PFSK-1 (cell line): ENCODE results near the gene PCARE. TPM values are rescaled to one million over a fixed set of nuclear protein-coding genes. Genes with fewer than 3 reads are reported as not detected.

Source experiments
- FOXP2 ChIP-seq: optimal IDR thresholded peaks from 2 replicates; pipeline ENCODE3; 2011; ENCODE audit warnings: borderline replicate concordance, control low read depth, inconsistent platforms; ENCODE audit not compliant: insufficient read depth; ENCODE audit errors: extremely low read length, extremely low read depth
- POLR2AphosphoS5 ChIP-seq: IDR thresholded peaks from 2 replicates; pipeline ENCODE4 v1.6.1; 2012; ENCODE audit warnings: low read depth, mild to moderate bottlenecking, control low read depth, low read length, moderate library complexity
- REST ChIP-seq, 2 experiments: IDR thresholded peaks; 2 replicates each; pipeline versions ENCODE4 v1.6.1 to v1.8.0; 2011 to 2012; ENCODE audit warnings: low read depth in 2 of 2, low read length in 2 of 2, control low read depth in 1 of 2, inconsistent platforms in 1 of 2, mild to moderate bottlenecking in 1 of 2, moderate library complexity in 1 of 2; ENCODE audit not compliant: insufficient read depth in 1 of 2
- SIN3A ChIP-seq: IDR thresholded peaks from 2 replicates; pipeline ENCODE4 v1.6.1; 2012; ENCODE audit warnings: mild to moderate bottlenecking, low read length, moderate library complexity, borderline replicate concordance; ENCODE audit not compliant: insufficient read depth
- TAF1 ChIP-seq: IDR thresholded peaks from 2 replicates; pipeline ENCODE4 v1.6.1; 2012; ENCODE audit warnings: low read length, control low read depth, borderline replicate concordance; ENCODE audit not compliant: insufficient read depth
- polyA plus RNA-seq: library from polyadenylated mRNA; unstranded; fragments of >200 nt; gene quantifications from one replicate; pipeline ENCODE4 v1.2.1, GENCODE V29; 2012; ENCODE audit warnings: low read depth, missing spikeins; ENCODE audit not compliant: insufficient read length

Gene PCARE
- polyA plus RNA-seq, result not detected

GRCh38 chr2:29074411-29074810 lies at the start of gene PCARE:
Gene PCARE (minus strand): TSS chr2:29074523. CDS start chr2:29074261, 262 bp downstream.
- no peak for TF ChIP-seq FOXP2
- TF ChIP-seq SIN3A, result no peak
- no peak for TF ChIP-seq REST (IDR thresholded peaks at IDR 0.05; ENCODE audit: insufficient read depth in 1 of 2, low read depth in 2 of 2, low read length in 2 of 2)
- TF ChIP-seq TAF1, result no peak
- TF ChIP-seq POLR2AphosphoS5, result no peak

- TF ChIP-seq FOXP2 (no peak), REST (IDR thresholded peaks at IDR 0.05; ENCODE audit: insufficient read depth in 1 of 2, low read depth in 2 of 2, low read length in 2 of 2) (no peak), TAF1 (no peak), POLR2AphosphoS5 (no peak), SIN3A (no peak)
Observed at GRCh38 chr2:29123617-29124349, 49.5 kb upstream of the PCARE start.

- TF ChIP-seq POLR2AphosphoS5 (no peak), FOXP2 (no peak), SIN3A (no peak), TAF1 (no peak), REST (IDR thresholded peaks at IDR 0.05; ENCODE audit: insufficient read depth in 1 of 2, low read depth in 2 of 2, low read length in 2 of 2) (no peak)
Observed at GRCh38 chr2:29120846-29121245, 46.5 kb upstream of the PCARE start.

- TF ChIP-seq REST (IDR thresholded peaks at IDR 0.05; ENCODE audit: insufficient read depth in 1 of 2, low read depth in 2 of 2, low read length in 2 of 2), result no peak
- TF ChIP-seq TAF1, result no peak
Observed at GRCh38 chr2:29119211-29119610, 44.9 kb upstream of the PCARE start.
